Heart left ventricle (tissue), 16 donors: Measurements from ENCODE around the gene CAMTA1. TPM values are rescaled to one million over a fixed set of nuclear protein-coding genes. Genes with fewer than 3 reads are reported as not detected.
A peak's percentile ranks its signal among the peaks of the same experiment; 100 is the strongest.

Experiments used
- ATAC-seq, 4 donors: fragments of 200-7000 bp; cut with Tn5 transposase; one replicate each; pipeline ENCODE4 v1.9.1; 2020 to 2022; ENCODE audit warnings: moderate library complexity in 4 of 4, mild to moderate bottlenecking in 3 of 4, moderate number of reproducible peaks in 1 of 4
- DNase-seq, 5 donors: peaks; one replicate each; pipeline ENCODE4 v3.0.0-alpha.2; 2020
- H3K27ac ChIP-seq, 12 donors: fragments of 200-600 bp; sonication (generic) in 4 of 12; one replicate each; pipeline versions ENCODE4 v1.5.0 to v1.8.0; 2016 to 2022; ENCODE audit warnings: mild to moderate bottlenecking in 2 of 12
- H3K27me3 ChIP-seq, 9 donors: fragments of 200-600 bp; sonication (generic) in 2 of 9; one replicate each; pipeline versions ENCODE4 v1.5.1 to v1.8.0; 2016 to 2022; ENCODE audit warnings: mild to moderate bottlenecking in 3 of 9
- H3K36me3 ChIP-seq, 9 donors: fragments of 200-600 bp; sonication (generic) in 2 of 9; one replicate each; pipeline versions ENCODE4 v1.5.0 to v1.8.0; 2018 to 2022; ENCODE audit warnings: mild to moderate bottlenecking in 2 of 9
- H3K4me1 ChIP-seq, 12 donors: fragments of 200-600 bp; sonication (generic) in 4 of 12; one replicate each; pipeline versions ENCODE4 v1.5.0 to v1.8.0; 2016 to 2022; ENCODE audit warnings: mild to moderate bottlenecking in 3 of 12
- H3K4me3 ChIP-seq, 12 donors: fragments of 200-600 bp; sonication (generic) in 4 of 12; one replicate each; pipeline versions ENCODE4 v1.5.0 to v1.8.0; 2017 to 2022; ENCODE audit warnings: mild to moderate bottlenecking in 9 of 12, moderate library complexity in 4 of 12
- H3K9me3 ChIP-seq, 12 donors: fragments of 200-600 bp; sonication (generic) in 4 of 12; one replicate each; pipeline versions ENCODE4 v1.5.0 to v1.8.0; 2016 to 2022; ENCODE audit warnings: mild to moderate bottlenecking in 1 of 12
- POLR2A ChIP-seq, 2 donors: fragments of 450-650 bp; IDR thresholded peaks; one replicate each; pipeline ENCODE4 v1.6.1; 2017; ENCODE audit warnings: antibody characterized with exemption in 2 of 2, mild to moderate bottlenecking in 2 of 2, moderate library complexity in 2 of 2
- WGBS, 4 donors: extraction: QIAGEN DNeasy Blood & Tissue Kit in 2 of 4; methylation state at CpG; one replicate each; pipeline versions ENCODE4 v1.1.5 to v1.1.7; 2013 to 2018; 5-methylcytosine and 5-hydroxymethylcytosine counted together
- intact Hi-C, 10 donors: fragments of 100-400 bp; cut with DNase I; formaldehyde crosslinking; loops; one replicate each; pipeline versions ENCODE4 v1.11.1 to v1.14.2; 2022
- polyA plus RNA-seq, 2 donors: library from polyadenylated mRNA; stranded (reverse); fragments of 200-250 nt; gene quantifications; one replicate each; pipeline ENCODE4 v1.2.3, GENCODE V29; 2013
- total RNA-seq, 9 donors: library from RNA; depleted of rRNA in 2 of 9; stranded (reverse); fragments of >200 nt in 2 of 9; fragmentation: NEBNext Ultra II Directional in 3 of 9; extraction: Animal tissue kit (Norgen Biotek cat#: 25700) in 3 of 9; gene quantifications; one replicate each; pipeline versions ENCODE4 v1.1.0 to v1.2.4, GENCODE V29; 2016 to 2023
- TF ChIP-seq, protein P1 (sequence below), 12 donors: fragments of 200-600 bp; sonication (generic) in 4 of 12; IDR thresholded peaks; one replicate each; pipeline versions ENCODE4 v1.5.0 to v1.8.0; 2018 to 2022; ENCODE audit warnings: antibody characterized with exemption in 12 of 12, mild to moderate bottlenecking in 5 of 12
- donor health status: ischemic (EF 13 %, LVEDD 7.1; RV severe dilation, severe dysfunction).
- donor health status: healthy with polysubstance abuse.
- donor health status: DM: no; HTN: yes; CAD: no.
- donor health status: DM: no; HTN: no; CAD: no.
- donor health status: ischemic (EF 25% LVEDD 6.9; RV normal size, moderate dysfunction).
- donor health status: ischemic (EF 25% LVEDD 5.7; RV mildly dilated, moderate dysfunction).
- donor health status: healthy.
- donor health status: DM: yes; HTN: yes; CAD: no.
- donor health status: ischemic (EF 35%, LVEDD 5.7; RV mildly dilated, moderate dysfunction).
- donor health status: nonischemic (EF 11% LVEDD 7.7; RV severe dilation, severe dysfunction).
- donor health status: DM: yes; HTN: yes; CAD: no.
- donor health status: PGD.
- donor health status: ischemic (EF 29% LVEDD 5.4; RV normal size, mild dysfunction).
- donor health status: nonischemic (EF 23%, LVEDD 6.1; RV moderate dilation, normal function).

CAMTA1 gene
- total and polyA plus RNA-seq, 11 donors: 114 to 303 (median 137) TPM

DNA sequence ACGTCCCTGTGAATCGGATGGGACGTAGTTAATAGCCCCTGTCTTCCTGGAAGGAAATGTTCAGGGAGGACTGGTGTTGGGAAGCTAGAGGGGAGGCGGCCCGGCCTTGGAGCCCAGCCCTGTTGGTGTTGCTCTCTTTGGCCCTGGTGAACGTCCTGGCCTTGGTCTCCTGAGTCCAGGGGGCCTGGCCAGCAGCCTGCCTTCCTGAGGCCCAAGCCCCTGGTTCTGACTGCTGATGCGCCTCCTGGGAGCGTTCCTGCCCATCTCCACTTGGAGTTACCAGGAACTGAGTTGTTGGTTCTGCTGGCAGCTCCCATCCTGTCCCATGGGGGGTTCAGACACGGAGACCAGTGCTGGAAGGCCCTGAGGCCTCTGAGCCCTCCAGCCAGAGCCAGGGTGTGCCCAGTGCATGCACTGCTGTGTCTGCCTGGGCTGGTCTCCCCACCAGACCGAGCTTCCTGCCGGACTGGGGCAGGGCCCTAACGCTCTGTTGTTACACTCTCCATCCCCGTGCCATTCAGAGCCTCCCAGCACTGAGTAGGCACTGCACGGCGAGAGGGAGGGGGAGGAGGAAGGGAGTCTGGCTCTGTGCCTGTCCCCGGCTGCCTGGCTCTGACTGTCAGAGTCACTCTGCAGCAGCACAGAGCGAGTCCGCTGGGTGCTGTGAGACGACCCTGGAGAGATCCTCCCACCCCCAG is 603.4 kb downstream of the CAMTA1 start:
- peak overlapping the region; percentile 60 to 91 (median 73) for H3K27ac ChIP-seq
- no peaks in the 10 kb centered on the region for H3K9me3 ChIP-seq
- intact Hi-C loops: no loop called here
- ATAC-seq: peak; percentile 82 to 92 (median 89)
- H3K27me3 ChIP-seq: no peaks in the 10 kb centered on the region
- peaks cover 8 to 34% (median 22%) of the 10 kb centered on the region in 12 donors for H3K4me1 ChIP-seq
- TF ChIP-seq, protein P1, sequence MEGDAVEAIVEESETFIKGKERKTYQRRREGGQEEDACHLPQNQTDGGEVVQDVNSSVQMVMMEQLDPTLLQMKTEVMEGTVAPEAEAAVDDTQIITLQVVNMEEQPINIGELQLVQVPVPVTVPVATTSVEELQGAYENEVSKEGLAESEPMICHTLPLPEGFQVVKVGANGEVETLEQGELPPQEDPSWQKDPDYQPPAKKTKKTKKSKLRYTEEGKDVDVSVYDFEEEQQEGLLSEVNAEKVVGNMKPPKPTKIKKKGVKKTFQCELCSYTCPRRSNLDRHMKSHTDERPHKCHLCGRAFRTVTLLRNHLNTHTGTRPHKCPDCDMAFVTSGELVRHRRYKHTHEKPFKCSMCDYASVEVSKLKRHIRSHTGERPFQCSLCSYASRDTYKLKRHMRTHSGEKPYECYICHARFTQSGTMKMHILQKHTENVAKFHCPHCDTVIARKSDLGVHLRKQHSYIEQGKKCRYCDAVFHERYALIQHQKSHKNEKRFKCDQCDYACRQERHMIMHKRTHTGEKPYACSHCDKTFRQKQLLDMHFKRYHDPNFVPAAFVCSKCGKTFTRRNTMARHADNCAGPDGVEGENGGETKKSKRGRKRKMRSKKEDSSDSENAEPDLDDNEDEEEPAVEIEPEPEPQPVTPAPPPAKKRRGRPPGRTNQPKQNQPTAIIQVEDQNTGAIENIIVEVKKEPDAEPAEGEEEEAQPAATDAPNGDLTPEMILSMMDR (IDR thresholded peaks at IDR 0.05): no peak
- no peak for TF ChIP-seq POLR2A (IDR thresholded peaks at IDR 0.05)
- 16 to 44% (median 33%) methylated on average over 11 to 19 of the region's 19 CpGs for WGBS, 4 donors
- H3K4me3 ChIP-seq: peak overlapping the region in 2 of 12 donors; percentile 3 to 15
- H3K36me3 ChIP-seq: no peaks in the 10 kb centered on the region
- DNase-seq: peak; percentile 57 to 78 (median 74)

GRCh38 chr1:7389201-7389905 is 604.1 kb downstream of the CAMTA1 start:
- H3K27ac ChIP-seq: peak overlapping the region; percentile 64 to 91 (median 73)
- TF ChIP-seq POLR2A (IDR thresholded peaks at IDR 0.05): no peak
- TF ChIP-seq, protein P1 (IDR thresholded peaks at IDR 0.05): peak in 2 of 12 donors; percentile 11 to 15
- 14 to 24% (median 20%) methylated on average over 13 of the region's 13 CpGs for WGBS, 4 donors
- ATAC-seq: peak; percentile 48 to 74 (median 66)
- H3K36me3 ChIP-seq: no peaks in the 10 kb centered on the region
- H3K27me3 ChIP-seq: no peaks in the 10 kb centered on the region
- no peaks in the 10 kb centered on the region for H3K9me3 ChIP-seq
- intact Hi-C loops: no loop called here
- DNase-seq: peak in 2 of 5 donors; percentile 19 to 45
- peak overlapping the region in 2 of 12 donors; percentile 3 to 15 for H3K4me3 ChIP-seq
- peaks cover 8 to 34% (median 22%) of the 10 kb centered on the region in 12 donors for H3K4me1 ChIP-seq

DNA sequence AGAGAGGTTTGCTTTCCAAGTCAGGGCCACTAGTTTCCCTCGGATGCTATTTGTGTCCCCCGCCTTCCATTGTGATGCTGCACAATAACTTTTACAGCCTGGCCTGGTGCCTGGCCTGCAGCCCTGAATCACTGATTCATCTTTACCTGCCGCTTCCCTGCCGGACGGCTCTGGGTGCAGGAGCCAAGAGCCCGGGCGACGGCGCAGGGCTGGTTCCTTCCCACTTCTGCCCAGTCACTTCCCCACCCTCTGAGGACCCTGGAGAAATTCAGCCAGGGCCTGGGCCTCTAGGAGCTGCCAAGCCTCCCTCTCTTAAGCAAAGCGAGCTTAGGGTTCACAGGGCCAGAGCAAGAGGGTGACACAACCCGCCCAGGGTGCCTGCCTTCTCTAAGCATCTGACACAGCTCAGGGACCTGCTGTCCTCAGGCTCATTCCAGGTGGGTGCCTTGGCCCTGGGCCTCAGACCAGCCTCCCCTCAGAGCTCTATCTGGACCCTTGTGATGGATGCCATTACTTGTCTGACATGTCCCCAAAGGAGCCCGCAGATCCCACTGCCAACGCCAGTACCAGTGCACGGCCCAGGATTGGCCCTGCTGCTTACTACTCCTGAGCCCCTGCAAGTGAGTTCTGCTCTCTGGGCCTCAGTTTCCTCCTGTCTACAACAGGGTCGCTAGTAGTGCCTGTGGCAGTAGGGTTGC is 604.8 kb downstream of the CAMTA1 start:
- WGBS, 4 donors: 68 to 91% (median 73%) methylated on average over 14 to 15 of the region's 15 CpGs

More for the DNA sequence above, 604.8 kb downstream of the CAMTA1 start:
- H3K4me3 ChIP-seq: no peak overlapping the region
- DNase-seq (peak in 3 of 5 donors; percentile 42 to 68 (median 47)), ATAC-seq (peak in 3 of 4 donors; percentile 19 to 45 (median 39))
- no peak for TF ChIP-seq POLR2A (IDR thresholded peaks at IDR 0.05)
- TF ChIP-seq, protein P1 (IDR thresholded peaks at IDR 0.05): no peak
- no peaks in the 10 kb centered on the region for H3K36me3 ChIP-seq
- no peaks in the 10 kb centered on the region for H3K27me3 ChIP-seq
- intact Hi-C loops: no loop called here
- peak overlapping the region; percentile 64 to 91 (median 73) for H3K27ac ChIP-seq
- H3K4me1 ChIP-seq: peaks cover 8 to 34% (median 22%) of the 10 kb centered on the region in 12 donors
- peaks cover 0 to 3% (median 1%) of the 10 kb centered on the region in 12 donors for H3K9me3 ChIP-seq
